ENCODE data around the gene TRO. TPM values are rescaled to one million over a fixed set of nuclear protein-coding genes. Genes with fewer than 3 reads are reported as not detected.

The TRO gene, protein sequence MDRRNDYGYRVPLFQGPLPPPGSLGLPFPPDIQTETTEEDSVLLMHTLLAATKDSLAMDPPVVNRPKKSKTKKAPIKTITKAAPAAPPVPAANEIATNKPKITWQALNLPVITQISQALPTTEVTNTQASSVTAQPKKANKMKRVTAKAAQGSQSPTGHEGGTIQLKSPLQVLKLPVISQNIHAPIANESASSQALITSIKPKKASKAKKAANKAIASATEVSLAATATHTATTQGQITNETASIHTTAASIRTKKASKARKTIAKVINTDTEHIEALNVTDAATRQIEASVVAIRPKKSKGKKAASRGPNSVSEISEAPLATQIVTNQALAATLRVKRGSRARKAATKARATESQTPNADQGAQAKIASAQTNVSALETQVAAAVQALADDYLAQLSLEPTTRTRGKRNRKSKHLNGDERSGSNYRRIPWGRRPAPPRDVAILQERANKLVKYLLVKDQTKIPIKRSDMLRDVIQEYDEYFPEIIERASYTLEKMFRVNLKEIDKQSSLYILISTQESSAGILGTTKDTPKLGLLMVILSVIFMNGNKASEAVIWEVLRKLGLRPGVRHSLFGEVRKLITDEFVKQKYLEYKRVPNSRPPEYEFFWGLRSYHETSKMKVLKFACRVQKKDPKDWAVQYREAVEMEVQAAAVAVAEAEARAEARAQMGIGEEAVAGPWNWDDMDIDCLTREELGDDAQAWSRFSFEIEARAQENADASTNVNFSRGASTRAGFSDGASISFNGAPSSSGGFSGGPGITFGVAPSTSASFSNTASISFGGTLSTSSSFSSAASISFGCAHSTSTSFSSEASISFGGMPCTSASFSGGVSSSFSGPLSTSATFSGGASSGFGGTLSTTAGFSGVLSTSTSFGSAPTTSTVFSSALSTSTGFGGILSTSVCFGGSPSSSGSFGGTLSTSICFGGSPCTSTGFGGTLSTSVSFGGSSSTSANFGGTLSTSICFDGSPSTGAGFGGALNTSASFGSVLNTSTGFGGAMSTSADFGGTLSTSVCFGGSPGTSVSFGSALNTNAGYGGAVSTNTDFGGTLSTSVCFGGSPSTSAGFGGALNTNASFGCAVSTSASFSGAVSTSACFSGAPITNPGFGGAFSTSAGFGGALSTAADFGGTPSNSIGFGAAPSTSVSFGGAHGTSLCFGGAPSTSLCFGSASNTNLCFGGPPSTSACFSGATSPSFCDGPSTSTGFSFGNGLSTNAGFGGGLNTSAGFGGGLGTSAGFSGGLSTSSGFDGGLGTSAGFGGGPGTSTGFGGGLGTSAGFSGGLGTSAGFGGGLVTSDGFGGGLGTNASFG (N-terminal part only)
- total RNA-seq: 1 to 10 TPM; 2.3 to 3.9 TPM

DNA sequence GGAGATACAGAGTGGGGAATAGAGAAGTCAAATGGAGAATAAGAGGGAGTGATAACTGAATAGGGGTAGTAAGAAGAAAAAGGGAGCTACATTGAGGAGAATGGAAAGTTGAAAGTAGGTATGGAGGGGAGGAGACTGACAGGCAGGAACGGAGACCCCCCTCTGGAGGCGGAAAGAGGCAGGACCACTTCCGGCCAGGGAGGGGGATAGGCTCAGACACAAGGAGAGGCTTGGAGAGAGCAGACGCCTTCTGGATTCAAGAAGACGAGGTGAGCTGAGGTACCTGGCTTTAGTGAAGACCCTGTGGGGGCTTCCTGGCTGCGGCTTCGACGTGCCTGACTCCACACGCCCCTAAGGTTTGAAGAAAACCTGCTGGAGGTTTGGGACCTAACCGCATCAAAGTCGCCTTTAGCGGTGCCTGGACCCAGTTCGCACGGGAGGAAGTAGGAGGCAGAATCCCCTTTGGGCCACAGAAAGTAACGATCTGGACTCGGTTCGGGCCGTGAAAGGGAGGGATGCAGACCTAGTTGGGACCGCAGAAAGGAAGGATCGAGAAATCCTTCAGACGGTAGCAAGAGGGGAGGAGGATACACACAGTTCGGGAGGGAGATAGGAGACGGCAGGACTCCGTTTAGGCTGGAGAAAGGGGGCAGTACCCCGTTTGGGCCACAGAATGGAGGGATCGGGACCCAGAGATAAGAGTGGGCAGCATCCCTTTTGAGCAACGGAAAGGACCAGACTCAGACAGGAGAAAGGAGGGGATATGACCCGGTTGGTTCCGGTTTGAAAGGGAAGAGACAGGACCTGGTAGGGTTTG lies at the start of gene TRO:
Gene TRO (plus strand): TSS at position 215 of the 817 bp plus-strand sequence. CDS start 1,423 bp downstream, outside the sequence.
- peak within 1 kb of the TSS; percentile 11 for H3K27ac Mint-ChIP-seq

DNA sequence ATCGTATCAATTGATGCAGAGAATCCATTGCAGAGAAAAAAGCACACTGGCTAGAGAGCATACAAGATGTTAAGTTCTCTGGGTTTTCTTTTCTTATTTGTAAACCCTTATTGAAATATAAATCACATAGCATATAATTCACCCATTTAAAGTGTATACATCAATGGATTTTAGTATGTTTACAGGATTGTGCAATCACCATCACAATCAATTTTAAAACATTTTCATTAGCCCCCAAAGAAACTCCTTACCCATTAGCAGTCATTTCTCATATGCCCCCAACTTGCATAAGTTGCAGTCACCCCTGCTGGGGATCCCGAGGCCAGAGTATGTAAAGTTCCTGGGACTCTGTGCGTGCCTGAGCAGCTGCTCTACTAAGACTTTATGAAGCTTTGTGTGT lies 34.9 kb upstream of the TRO start:
- Mint-ChIP-seq H3K27me3 (peaks cover 12% of the 10 kb centered on the region), H3K9me3 (no peaks in the 10 kb centered on the region), H3K36me3 (no peaks in the 10 kb centered on the region), H3K27ac (no peak overlapping the region), H3K4me1 (ENCODE audit: low read depth) (no peaks in the 10 kb centered on the region), H3K4me3 (no peak overlapping the region)
- ChIA-PET CTCF (no interaction called here), POLR2A (no interaction called here)
- DNase-seq: no peak
- intact Hi-C loops (cut with micrococcal nuclease): no loop called here

More for the DNA sequence above, at the start of gene TRO:
- no peaks in the 10 kb centered on the region for H3K36me3 Mint-ChIP-seq
- peaks cover 11% of the 10 kb centered on the region for H3K4me1 Mint-ChIP-seq (ENCODE audit: low read depth)
- H3K4me3 Mint-ChIP-seq: peak within 1 kb of the TSS; percentile 82
- peaks cover 3% of the 10 kb centered on the region for H3K27me3 Mint-ChIP-seq
- intact Hi-C loops (cut with micrococcal nuclease): loop anchor here (5.0 kb wide), 1 partner anchor 81 kb away; the partner anchor contains the start of gene APEX2
- CTCF ChIA-PET: no interaction called here
- POLR2A ChIA-PET: no interaction called here
- peak; percentile 9 for DNase-seq
- H3K9me3 Mint-ChIP-seq: no peaks in the 10 kb centered on the region

DNA sequence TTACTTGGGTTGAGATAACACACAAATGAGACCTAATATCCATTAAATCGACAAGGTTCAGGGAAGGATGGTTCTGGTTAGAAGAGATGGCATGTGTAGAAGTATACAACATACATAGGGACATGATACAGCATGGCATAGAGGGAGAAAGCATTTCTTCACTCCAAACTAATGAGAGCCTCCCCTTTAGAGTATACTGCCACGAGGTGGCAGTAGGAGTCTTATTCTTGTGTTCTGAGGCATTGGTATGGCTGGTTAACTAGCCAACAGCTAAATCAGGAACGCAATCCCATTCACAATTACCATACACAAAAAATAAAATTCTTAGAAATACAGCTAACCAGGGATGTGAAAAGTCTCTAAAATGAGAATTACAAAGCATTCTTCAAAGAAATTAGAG lies 29.1 kb upstream of the TRO start:
- Mint-ChIP-seq H3K36me3 (no peaks in the 10 kb centered on the region), H3K9me3 (peaks cover 4% of the 10 kb centered on the region), H3K4me3 (no peak overlapping the region), H3K27ac (no peak overlapping the region), H3K4me1 (ENCODE audit: low read depth) (no peaks in the 10 kb centered on the region), H3K27me3 (peaks cover 9% of the 10 kb centered on the region)
- POLR2A ChIA-PET: no interaction called here
- CTCF ChIA-PET: interaction anchor here (0.7 to 1.9 kb wide), 8 partner anchors 11 to 592 kb away, joined by 3 to 13 read pairs (median 4); no protein-coding TSS in a partner anchor
- intact Hi-C loops (cut with micrococcal nuclease): loop anchor here (1.0 to 5.0 kb wide), 2 partner anchors 166 to 271 kb away; no protein-coding TSS in a partner anchor
- DNase-seq: peak; percentile 26

DNA sequence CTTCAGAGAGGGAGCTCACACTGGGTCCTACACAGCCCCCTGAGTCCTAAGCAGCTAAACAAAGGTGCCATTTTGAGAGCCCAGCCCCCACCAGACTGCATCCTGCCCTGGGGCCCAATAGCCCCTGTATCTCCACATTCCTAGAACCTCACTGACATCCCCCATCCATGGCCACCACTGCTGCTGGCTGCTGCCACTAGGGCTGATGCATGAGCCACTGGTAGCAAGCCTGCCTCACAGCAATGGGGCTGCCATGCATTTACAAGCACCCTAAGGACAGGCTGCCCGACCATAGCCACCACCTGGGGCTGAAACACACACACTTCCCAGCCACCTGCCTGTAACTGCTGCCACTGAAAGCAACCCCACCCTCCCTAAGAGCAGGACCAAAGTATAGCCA lies 26.5 kb upstream of the TRO start:
- Mint-ChIP-seq H3K4me1 (ENCODE audit: low read depth) (no peaks in the 10 kb centered on the region), H3K27ac (no peak overlapping the region), H3K4me3 (no peak overlapping the region), H3K9me3 (peaks cover 4% of the 10 kb centered on the region), H3K36me3 (no peaks in the 10 kb centered on the region), H3K27me3 (no peaks in the 10 kb centered on the region)
- POLR2A ChIA-PET: no interaction called here
- no peak for DNase-seq
- CTCF ChIA-PET: no interaction called here
- intact Hi-C loops (cut with micrococcal nuclease): loop anchor here (5.0 kb wide), 1 partner anchor 268 kb away; no protein-coding TSS in a partner anchor

DNA sequence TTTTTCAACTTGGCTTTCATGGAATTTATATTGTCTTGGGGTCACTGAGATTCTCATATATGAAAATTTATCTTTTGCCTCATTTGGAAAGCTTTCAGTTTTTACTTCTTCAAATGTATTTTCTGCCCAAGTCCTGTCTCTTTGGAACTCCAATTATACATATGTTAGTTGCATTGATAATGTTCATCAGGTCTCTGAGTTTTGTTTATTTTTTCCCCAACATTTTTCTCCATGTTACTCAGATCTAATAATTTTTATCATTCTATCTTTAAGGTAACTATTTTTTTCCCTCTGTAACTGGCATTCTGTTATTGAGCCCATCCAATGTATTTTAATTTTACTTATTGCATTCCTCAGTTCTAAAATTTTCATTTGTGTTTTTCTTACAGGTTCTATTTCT lies 10.7 kb upstream of the TRO start:
- no peaks in the 10 kb centered on the region for H3K4me1 Mint-ChIP-seq (ENCODE audit: low read depth)
- POLR2A ChIA-PET: no interaction called here
- CTCF ChIA-PET: no interaction called here
- peaks cover 1% of the 10 kb centered on the region for H3K36me3 Mint-ChIP-seq
- H3K9me3 Mint-ChIP-seq: peaks cover 9% of the 10 kb centered on the region
- no peak for DNase-seq
- intact Hi-C loops (cut with micrococcal nuclease): no loop called here
- no peak overlapping the region for H3K4me3 Mint-ChIP-seq
- no peaks in the 10 kb centered on the region for H3K27me3 Mint-ChIP-seq
- H3K27ac Mint-ChIP-seq: no peak overlapping the region

DNA sequence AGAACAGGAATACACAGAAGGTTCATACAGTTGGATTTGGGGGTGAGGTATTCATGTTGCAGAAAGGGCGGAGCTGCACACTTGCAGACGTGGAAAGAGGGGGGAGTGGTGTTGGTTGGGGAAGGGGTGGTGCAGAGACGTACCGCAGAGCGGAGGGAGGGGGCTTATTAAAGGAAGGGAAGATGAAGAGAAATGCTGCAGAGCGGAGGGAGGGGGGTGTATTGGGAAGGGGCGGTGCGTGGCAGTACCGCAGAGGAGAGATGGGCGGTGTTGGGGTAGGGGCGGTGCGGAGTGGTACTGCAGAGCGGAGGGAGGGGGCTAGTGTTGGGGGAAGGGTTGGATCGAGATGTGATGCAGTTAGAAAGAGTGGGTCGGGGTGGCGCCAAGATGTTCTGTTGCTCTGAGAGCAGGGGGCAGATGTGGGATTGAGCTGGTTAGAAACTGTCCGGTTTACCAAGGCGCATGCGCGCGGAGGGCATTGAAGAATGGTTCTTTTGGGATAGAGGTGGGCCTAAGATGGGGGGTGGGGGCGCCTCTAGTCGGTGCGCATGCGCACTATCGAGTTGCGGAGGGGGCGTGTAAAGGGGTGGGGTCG lies 900 bp downstream of the TRO start:
- DNase-seq: peak; percentile 67
- no peaks in the 10 kb centered on the region for H3K9me3 Mint-ChIP-seq
- ChIA-PET POLR2A (no interaction called here), CTCF (no interaction called here)
- H3K36me3 Mint-ChIP-seq: no peaks in the 10 kb centered on the region
- H3K4me3 Mint-ChIP-seq: peak overlapping the region; percentile 82
- H3K4me1 Mint-ChIP-seq (ENCODE audit: low read depth): peaks cover 11% of the 10 kb centered on the region
- no peak overlapping the region for H3K27ac Mint-ChIP-seq
- intact Hi-C loops (cut with micrococcal nuclease): loop anchor here (5.0 kb wide), 1 partner anchor 81 kb away; the partner anchor contains the start of gene APEX2
- peaks cover 3% of the 10 kb centered on the region for H3K27me3 Mint-ChIP-seq

DNA sequence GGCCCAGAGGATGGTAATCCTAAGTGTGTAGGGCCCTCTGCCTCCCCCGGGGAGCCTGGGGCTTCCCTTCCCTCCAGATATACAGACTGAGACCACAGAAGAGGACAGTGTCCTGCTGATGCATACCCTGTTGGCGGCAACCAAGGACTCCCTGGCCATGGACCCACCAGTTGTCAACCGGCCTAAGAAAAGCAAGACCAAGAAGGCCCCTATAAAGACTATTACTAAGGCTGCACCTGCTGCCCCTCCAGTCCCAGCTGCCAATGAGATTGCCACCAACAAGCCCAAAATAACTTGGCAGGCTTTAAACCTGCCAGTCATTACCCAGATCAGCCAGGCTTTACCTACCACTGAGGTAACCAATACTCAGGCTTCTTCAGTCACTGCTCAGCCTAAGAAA lies 1.9 kb downstream of the TRO start:
- POLR2A ChIA-PET: no interaction called here
- no peak overlapping the region for H3K27ac Mint-ChIP-seq

DNA sequence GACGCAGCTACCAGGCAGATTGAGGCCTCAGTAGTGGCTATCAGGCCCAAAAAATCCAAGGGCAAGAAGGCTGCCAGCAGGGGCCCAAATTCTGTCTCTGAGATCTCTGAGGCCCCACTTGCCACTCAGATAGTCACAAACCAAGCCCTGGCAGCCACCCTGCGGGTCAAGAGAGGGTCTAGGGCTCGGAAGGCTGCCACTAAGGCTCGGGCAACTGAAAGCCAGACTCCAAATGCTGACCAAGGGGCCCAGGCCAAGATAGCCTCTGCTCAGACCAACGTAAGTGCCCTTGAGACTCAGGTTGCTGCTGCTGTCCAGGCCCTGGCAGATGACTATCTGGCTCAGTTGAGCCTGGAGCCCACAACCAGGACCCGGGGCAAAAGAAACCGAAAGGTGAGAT lies 2.8 kb downstream of the TRO start:
- Mint-ChIP-seq H3K27ac (no peak overlapping the region), H3K36me3 (no peaks in the 10 kb centered on the region), H3K4me3 (no peak overlapping the region), H3K4me1 (ENCODE audit: low read depth) (peaks cover 11% of the 10 kb centered on the region), H3K27me3 (peaks cover 3% of the 10 kb centered on the region), H3K9me3 (no peaks in the 10 kb centered on the region)
- DNase-seq: no peak
- ChIA-PET CTCF (no interaction called here), POLR2A (no interaction called here)
- intact Hi-C loops (cut with micrococcal nuclease): loop anchor here (5.0 kb wide), 1 partner anchor 79 kb away; the partner anchor contains the start of gene APEX2

More for the DNA sequence above, 1.9 kb downstream of the TRO start:
- H3K4me3 Mint-ChIP-seq: no peak overlapping the region
- intact Hi-C loops (cut with micrococcal nuclease): loop anchor here (5.0 kb wide), 1 partner anchor 80 kb away; the partner anchor contains the start of gene APEX2
- H3K4me1 Mint-ChIP-seq (ENCODE audit: low read depth): peaks cover 11% of the 10 kb centered on the region
- no peaks in the 10 kb centered on the region for H3K9me3 Mint-ChIP-seq
- no peaks in the 10 kb centered on the region for H3K36me3 Mint-ChIP-seq
- DNase-seq: no peak
- CTCF ChIA-PET: no interaction called here
- peaks cover 3% of the 10 kb centered on the region for H3K27me3 Mint-ChIP-seq

DNA sequence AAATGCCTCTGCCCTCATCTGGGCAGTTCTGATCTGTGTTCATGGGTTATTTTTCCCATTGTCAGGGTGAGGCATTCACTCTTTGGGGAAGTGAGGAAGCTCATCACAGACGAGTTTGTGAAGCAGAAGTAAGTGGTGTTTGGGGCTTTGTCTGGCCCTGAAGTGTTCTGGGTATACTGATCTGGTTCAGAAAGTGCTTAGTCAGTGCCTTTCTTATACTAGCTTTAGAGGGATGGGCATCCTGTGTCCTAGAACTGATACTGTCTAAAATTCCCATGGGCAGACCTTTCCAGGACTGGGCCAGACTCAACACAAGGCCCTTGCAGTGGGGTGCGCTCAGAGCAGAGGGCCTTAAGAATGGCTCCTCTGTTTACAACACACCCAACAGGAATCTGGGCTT lies 6.4 kb downstream of the TRO start:
- intact Hi-C loops (cut with micrococcal nuclease): no loop called here
- H3K4me1 Mint-ChIP-seq (ENCODE audit: low read depth): peaks cover 3% of the 10 kb centered on the region
- H3K27ac Mint-ChIP-seq: no peak overlapping the region
- ChIA-PET CTCF (no interaction called here), POLR2A (no interaction called here)
- no peaks in the 10 kb centered on the region for H3K9me3 Mint-ChIP-seq
- no peak overlapping the region for H3K4me3 Mint-ChIP-seq
- DNase-seq: no peak
- no peaks in the 10 kb centered on the region for H3K27me3 Mint-ChIP-seq
- H3K36me3 Mint-ChIP-seq: no peaks in the 10 kb centered on the region

DNA sequence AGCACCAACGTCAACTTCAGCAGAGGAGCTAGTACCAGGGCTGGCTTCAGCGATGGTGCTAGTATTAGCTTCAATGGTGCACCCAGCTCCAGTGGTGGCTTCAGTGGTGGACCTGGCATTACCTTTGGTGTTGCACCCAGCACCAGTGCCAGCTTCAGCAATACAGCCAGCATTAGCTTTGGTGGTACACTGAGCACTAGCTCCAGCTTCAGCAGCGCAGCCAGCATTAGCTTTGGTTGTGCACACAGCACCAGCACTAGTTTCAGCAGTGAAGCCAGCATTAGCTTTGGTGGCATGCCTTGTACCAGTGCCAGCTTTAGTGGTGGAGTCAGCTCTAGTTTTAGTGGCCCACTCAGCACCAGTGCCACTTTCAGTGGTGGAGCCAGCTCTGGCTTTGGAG lies 8.3 kb downstream of the TRO start:
- no peak overlapping the region for H3K27ac Mint-ChIP-seq
- no peaks in the 10 kb centered on the region for H3K4me1 Mint-ChIP-seq (ENCODE audit: low read depth)
- H3K9me3 Mint-ChIP-seq: no peaks in the 10 kb centered on the region
- no peak for DNase-seq
- CTCF ChIA-PET: interaction anchor here (0.5 kb wide), 1 partner anchor 228 kb away, joined by 3 read pairs; no protein-coding TSS in a partner anchor
- no peak overlapping the region for H3K4me3 Mint-ChIP-seq
- intact Hi-C loops (cut with micrococcal nuclease): no loop called here
- POLR2A ChIA-PET: no interaction called here
- H3K36me3 Mint-ChIP-seq: no peaks in the 10 kb centered on the region
- H3K27me3 Mint-ChIP-seq: no peaks in the 10 kb centered on the region

All from activated CD4-positive, alpha-beta memory T cell treated with anti-CD3 and anti-CD28 coated beads for 36 hours (primary cell).